Ovary (tissue), 3 donors: ENCODE results near the gene SPTSSA.

Experiments
- POLR2A ChIP-seq: fragments of 450-650 bp; IDR thresholded peaks from one replicate; pipeline ENCODE4 v1.6.1; 2017; ENCODE audit warnings: antibody characterized with exemption, mild to moderate bottlenecking, moderate library complexity
- TF ChIP-seq, protein P1 (sequence below), 3 donors: fragments of 450-650 bp in 2 of 3; fragments of 200-600 bp in 1 of 3; IDR thresholded peaks; one replicate each; pipeline versions ENCODE4 v1.5.1 to v1.8.0; 2016 to 2022; ENCODE audit warnings: antibody characterized with exemption in 3 of 3, mild to moderate bottlenecking in 1 of 3
- donor health status: DM: no; HTN: no; CAD: no.

DNA sequence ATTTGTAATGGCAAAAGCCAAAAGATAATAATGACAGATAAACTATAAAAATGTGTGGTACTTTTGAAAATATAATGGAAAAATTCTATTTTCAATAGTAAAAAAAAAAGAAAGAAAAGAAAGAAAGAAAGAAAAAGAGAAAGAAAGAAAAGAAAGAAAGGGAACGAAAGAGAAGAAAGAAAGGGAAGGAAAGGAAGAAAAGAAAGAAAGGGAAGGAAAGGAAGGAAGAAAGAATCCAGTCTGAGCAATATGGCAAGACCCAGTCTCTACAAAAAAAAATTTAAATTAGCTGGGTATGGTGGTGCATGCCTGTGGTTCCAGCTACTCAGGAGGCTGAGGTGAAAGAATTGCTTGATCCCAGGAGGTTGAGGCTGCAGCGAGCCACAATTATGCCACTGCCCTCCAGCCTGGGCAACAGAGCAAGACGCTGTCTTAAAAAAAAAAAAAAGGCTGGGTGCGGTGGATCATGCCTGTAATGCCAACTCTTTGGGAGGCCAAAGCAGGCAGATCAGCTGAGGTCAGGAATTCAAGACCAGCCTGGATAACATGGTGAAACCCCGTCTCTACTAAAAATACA, 39.1 kb upstream of the SPTSSA start:
- TF ChIP-seq, protein P1, sequence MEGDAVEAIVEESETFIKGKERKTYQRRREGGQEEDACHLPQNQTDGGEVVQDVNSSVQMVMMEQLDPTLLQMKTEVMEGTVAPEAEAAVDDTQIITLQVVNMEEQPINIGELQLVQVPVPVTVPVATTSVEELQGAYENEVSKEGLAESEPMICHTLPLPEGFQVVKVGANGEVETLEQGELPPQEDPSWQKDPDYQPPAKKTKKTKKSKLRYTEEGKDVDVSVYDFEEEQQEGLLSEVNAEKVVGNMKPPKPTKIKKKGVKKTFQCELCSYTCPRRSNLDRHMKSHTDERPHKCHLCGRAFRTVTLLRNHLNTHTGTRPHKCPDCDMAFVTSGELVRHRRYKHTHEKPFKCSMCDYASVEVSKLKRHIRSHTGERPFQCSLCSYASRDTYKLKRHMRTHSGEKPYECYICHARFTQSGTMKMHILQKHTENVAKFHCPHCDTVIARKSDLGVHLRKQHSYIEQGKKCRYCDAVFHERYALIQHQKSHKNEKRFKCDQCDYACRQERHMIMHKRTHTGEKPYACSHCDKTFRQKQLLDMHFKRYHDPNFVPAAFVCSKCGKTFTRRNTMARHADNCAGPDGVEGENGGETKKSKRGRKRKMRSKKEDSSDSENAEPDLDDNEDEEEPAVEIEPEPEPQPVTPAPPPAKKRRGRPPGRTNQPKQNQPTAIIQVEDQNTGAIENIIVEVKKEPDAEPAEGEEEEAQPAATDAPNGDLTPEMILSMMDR (IDR thresholded peaks at IDR 0.05) = no peak
- TF ChIP-seq POLR2A = no peak
